Effector CD8-positive, alpha-beta T cell (primary cell): ENCODE measurements around the gene TMEM178B.

ENCODE experiments used
- DNase-seq: peaks from one replicate; lab custom pipeline; 2025; lab: John Stamatoyannopoulos, UW

Gene TMEM178B

DNA sequence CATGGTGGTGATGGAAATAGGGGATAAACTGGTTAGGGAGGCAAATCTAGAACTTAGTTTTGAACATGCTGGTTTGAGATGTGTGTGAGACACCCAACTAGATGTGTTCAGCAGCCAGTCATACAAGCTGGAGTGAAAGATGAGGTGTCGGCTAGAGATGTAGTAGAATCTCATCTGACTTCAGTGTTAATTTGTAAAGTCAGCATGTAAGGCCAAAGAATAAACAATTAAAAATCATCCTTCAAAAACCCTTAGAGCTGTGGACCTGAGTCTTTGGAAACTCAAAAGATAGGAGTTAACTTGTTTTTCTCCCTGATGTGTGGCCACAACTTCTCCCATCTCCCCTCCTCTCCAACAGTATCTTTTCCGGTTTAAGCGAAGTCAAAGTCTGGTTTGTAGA is 454.5 kb downstream of the TMEM178B start:
- DNase-seq, result no peak
